ENCODE results near the gene VIPR2.
A peak's percentile ranks its signal among the peaks of the same experiment; 100 is the strongest.

The VIPR2 gene

DNA sequence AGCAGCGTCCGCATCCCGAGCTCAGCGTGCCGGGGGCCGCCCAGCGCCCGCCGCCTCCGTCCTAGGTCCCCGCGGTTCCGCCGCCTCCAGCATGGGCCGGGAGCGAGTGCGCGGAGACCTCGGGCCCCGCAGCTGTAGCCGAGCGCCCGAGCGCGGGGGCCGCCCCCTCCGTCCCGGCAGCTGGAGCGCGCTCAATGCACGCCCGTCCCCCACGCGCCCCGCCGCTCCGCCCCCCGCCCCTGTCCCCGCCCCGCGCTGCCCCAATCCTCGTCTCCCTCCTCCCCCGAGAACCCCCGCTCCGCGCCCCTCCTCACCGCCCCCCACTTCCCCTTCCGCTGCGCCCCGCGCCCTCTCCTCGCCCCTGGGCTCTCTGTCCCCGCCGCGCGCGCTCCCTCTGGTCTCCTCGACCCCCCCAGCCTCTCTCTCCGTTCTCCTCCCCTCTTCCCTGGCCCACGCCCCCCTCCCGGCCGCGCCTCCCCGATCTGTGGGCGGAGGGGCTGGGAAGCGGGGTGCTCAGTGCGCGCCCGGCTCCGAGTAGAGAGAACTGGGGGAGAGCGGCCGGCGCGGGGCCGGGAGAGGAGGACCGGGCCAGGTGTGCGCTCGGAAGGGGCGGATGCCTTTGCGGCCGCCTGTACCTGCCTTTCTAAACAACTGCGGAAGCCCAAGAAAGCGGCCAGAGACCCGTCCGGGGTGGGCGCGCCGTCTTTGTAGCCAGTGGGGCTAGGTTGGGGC lies at the start of gene VIPR2:
Gene VIPR2 (minus strand): TSS at position 110 of the 732 bp plus-strand sequence. CDS start 96 bp downstream, at position 14.
- TF ChIP-seq, protein P1, sequence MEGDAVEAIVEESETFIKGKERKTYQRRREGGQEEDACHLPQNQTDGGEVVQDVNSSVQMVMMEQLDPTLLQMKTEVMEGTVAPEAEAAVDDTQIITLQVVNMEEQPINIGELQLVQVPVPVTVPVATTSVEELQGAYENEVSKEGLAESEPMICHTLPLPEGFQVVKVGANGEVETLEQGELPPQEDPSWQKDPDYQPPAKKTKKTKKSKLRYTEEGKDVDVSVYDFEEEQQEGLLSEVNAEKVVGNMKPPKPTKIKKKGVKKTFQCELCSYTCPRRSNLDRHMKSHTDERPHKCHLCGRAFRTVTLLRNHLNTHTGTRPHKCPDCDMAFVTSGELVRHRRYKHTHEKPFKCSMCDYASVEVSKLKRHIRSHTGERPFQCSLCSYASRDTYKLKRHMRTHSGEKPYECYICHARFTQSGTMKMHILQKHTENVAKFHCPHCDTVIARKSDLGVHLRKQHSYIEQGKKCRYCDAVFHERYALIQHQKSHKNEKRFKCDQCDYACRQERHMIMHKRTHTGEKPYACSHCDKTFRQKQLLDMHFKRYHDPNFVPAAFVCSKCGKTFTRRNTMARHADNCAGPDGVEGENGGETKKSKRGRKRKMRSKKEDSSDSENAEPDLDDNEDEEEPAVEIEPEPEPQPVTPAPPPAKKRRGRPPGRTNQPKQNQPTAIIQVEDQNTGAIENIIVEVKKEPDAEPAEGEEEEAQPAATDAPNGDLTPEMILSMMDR (IDR thresholded peaks at IDR 0.05; ENCODE audit: low read depth, low read length): no peak
- Histone ChIP-seq H3K27me3 (ENCODE audit: insufficient read depth, low read depth, severe bottlenecking) (peaks cover 27% of the 10 kb centered on the region), H3K36me3 (no peaks in the 10 kb centered on the region), H3K9me3 (ENCODE audit: severe bottlenecking) (no peaks in the 10 kb centered on the region), H3K4me3 (ENCODE audit: low read depth, low read length) (peak within 1 kb of the TSS; percentile 65), H3K27ac (no peak within 1 kb of the TSS)
- DNase-seq: no peak

- no peak for DNase-seq
- Histone ChIP-seq H3K9me3 (ENCODE audit: severe bottlenecking) (no peaks in the 10 kb centered on the region), H3K36me3 (no peaks in the 10 kb centered on the region), H3K27ac (no peak overlapping the region), H3K27me3 (ENCODE audit: insufficient read depth, low read depth, severe bottlenecking) (no peaks in the 10 kb centered on the region), H3K4me3 (ENCODE audit: low read depth, low read length) (no peak overlapping the region)
- TF ChIP-seq, protein P1 (IDR thresholded peaks at IDR 0.05; ENCODE audit: low read depth, low read length): no peak
Observed at GRCh38 chr7:159193543-159194090, 49.0 kb upstream of the VIPR2 start.

DNA sequence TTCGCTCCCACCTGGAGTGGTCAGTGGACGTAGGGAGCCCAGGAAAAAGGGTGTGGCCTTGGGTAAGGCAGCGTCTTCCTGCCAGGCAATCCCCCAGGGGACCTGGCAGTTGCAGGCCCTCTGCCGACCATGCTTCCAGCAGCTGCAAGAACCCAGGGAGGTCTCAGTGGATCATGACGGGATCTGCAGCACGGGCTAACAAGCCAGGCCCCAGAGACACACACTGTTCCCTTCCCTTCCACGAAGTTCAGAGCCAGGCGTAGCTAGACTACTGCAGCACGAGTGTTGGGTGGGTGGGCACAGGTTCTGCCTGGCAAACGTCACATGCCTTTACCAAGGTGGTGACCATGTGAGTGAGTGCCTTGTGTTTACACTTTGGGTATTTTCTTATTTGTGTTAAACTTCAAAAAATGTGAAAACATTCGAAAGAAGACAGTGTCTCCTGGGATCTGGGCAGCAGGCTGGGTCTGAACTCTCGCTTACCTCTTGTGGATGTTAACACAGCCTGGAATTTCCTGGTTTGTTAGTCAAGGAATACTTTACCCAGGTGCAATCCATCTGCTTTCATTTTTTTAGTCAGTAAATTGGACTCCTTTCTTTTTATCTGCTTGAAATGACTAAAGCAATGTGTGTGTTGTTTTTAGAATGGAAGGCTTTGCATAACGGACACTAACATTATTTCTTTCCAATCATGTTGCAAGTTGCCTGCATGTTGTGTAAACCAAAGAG lies 48.2 kb upstream of the VIPR2 start:
- TF ChIP-seq, protein P1 (IDR thresholded peaks at IDR 0.05; ENCODE audit: low read depth, low read length): no peak

DNA sequence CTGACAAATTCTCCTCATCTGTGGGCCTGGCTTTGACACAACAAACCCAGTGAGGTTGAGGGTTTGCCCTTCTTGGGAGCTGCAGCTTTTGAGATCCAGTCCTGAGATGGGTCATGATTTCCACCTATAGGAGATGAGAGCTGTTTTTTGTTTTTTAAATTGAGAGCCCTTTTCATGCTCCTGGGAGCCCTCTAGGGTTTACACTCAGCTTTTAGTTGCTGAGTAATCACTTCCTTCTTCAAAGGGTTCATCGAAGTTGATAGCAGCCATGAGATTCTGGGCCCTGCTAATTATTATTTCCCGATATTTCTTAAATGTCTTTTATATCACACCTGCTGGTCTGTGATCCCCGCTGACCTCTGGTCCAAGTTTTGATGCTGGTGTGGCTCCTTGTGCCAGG lies 47.3 kb upstream of the VIPR2 start:
- Histone ChIP-seq H3K27ac (no peak overlapping the region), H3K9me3 (ENCODE audit: severe bottlenecking) (peaks cover 3% of the 10 kb centered on the region), H3K36me3 (no peaks in the 10 kb centered on the region), H3K4me3 (ENCODE audit: low read depth, low read length) (no peak overlapping the region), H3K27me3 (ENCODE audit: insufficient read depth, low read depth, severe bottlenecking) (no peaks in the 10 kb centered on the region)
- TF ChIP-seq, protein P1 (IDR thresholded peaks at IDR 0.05; ENCODE audit: low read depth, low read length): no peak
- DNase-seq: no peak

More for the DNA sequence above, 48.2 kb upstream of the VIPR2 start:
- DNase-seq: no peak
- no peaks in the 10 kb centered on the region for H3K27me3 ChIP-seq (ENCODE audit: insufficient read depth, low read depth, severe bottlenecking)
- no peaks in the 10 kb centered on the region for H3K36me3 ChIP-seq
- H3K4me3 ChIP-seq (ENCODE audit: low read depth, low read length): no peak overlapping the region
- no peak overlapping the region for H3K27ac ChIP-seq
- H3K9me3 ChIP-seq (ENCODE audit: severe bottlenecking): peaks cover 3% of the 10 kb centered on the region

- H3K27ac ChIP-seq: no peak overlapping the region
- no peaks in the 10 kb centered on the region for H3K36me3 ChIP-seq
- H3K9me3 ChIP-seq (ENCODE audit: severe bottlenecking): peaks cover 3% of the 10 kb centered on the region
- DNase-seq: peak; percentile 42
- no peaks in the 10 kb centered on the region for H3K27me3 ChIP-seq (ENCODE audit: insufficient read depth, low read depth, severe bottlenecking)
- TF ChIP-seq, protein P1 (IDR thresholded peaks at IDR 0.05; ENCODE audit: low read depth, low read length): no peak
- H3K4me3 ChIP-seq (ENCODE audit: low read depth, low read length): no peak overlapping the region
Observed at GRCh38 chr7:159191236-159191635, 46.6 kb upstream of the VIPR2 start.

Measured in WERI-Rb-1 (cell line).